ENCODE results near the gene RSRC2. TPM values are rescaled to one million over a fixed set of nuclear protein-coding genes. Genes with fewer than 3 reads are reported as not detected.
"Not testable (repeated sequence)": the region's sequence is repeated elsewhere in the genome, so short reads cannot be mapped to it uniquely, and the experiment has no call there.

The RSRC2 gene
- total RNA-seq, 1 experiment from 2014 or later = 106 TPM

DNA sequence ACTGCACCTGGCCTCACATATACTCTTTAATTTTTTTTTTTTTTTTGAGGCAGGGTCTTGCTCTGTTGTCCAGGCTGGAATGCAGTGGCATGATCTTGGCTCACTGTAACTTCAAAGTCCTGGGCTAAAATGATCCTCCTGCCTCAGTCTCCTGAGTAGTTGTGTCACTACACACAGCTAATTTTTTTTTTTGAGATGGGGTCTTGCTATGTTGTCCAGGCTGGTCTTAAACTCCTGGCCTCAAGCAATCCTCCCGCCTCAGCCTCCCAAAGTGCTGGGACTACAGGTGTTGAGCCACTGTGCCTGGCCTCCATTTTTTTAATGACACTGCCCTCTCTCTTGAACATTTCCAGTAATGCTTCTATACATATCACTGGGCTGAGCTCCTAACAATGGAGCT is 42.4 kb downstream of the RSRC2 start:
- H3K9me3 ChIP-seq (ENCODE audit: low read depth, low read length, poor library complexity, severe bottlenecking); H3K27me3 ChIP-seq (replicated peaks; ENCODE audit: insufficient read depth, low read depth, low read length, poor library complexity); H3K4me1 ChIP-seq (ENCODE audit: insufficient read depth, low read length, poor library complexity, severe bottlenecking); DNase-seq (ENCODE audit: low spot score); BruUV-seq (replicated peaks); POLR2A ChIA-PET (ENCODE audit: low non-redundant PET); H3K4me3 ChIP-seq (ENCODE audit: low read depth, low read length, poor library complexity, severe bottlenecking); H3K27ac ChIP-seq (ENCODE audit: low read depth, low read length, poor library complexity, severe bottlenecking); intact Hi-C loops (cut with micrococcal nuclease; ENCODE audit: unreplicated experiment): not testable (repeated sequence)
- peaks cover 88% of the 10 kb centered on the region for H3K36me3 ChIP-seq (ENCODE audit: insufficient read depth, low read length, poor library complexity, severe bottlenecking)
- CTCF ChIA-PET = interaction anchor here (0.6 to 0.7 kb wide), 2 partner anchors 13 to 52 kb away, joined by 3 to 7 read pairs; no protein-coding TSS in a partner anchor

DNA sequence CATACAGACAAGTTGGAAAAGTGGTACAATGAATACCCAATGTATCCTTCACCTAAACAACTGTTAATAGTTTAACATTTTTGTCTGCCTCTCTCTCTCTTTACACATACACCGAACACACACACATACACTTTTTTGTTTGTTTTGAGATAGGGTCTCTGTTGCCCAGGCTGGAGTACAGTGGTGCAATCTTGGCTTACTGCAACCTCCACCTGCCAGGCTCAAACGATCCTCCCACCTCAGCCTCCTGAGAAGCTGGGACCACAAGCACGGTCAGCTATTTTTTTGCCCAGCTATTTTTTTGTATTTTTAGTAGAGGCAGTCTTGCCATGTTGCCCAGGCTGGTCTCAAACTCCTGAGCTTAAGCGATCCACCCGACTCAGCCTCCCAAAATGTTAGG is 42.8 kb downstream of the RSRC2 start:
- BruUV-seq (replicated peaks) = no TSS peak
- CTCF ChIA-PET = interaction anchor here (0.6 to 0.7 kb wide), 2 partner anchors 13 to 52 kb away, joined by 3 to 7 read pairs; no protein-coding TSS in a partner anchor
- intact Hi-C loops (cut with micrococcal nuclease; ENCODE audit: unreplicated experiment) = no loop called here
- Histone ChIP-seq H3K27ac (ENCODE audit: low read depth, low read length, poor library complexity, severe bottlenecking) (no peak overlapping the region), H3K4me3 (ENCODE audit: low read depth, low read length, poor library complexity, severe bottlenecking) (no peak overlapping the region), H3K27me3 (replicated peaks; ENCODE audit: insufficient read depth, low read depth, low read length, poor library complexity) (no peaks in the 10 kb centered on the region), H3K4me1 (ENCODE audit: insufficient read depth, low read length, poor library complexity, severe bottlenecking) (no peaks in the 10 kb centered on the region), H3K36me3 (ENCODE audit: insufficient read depth, low read length, poor library complexity, severe bottlenecking) (peaks cover 88% of the 10 kb centered on the region), H3K9me3 (ENCODE audit: low read depth, low read length, poor library complexity, severe bottlenecking) (no peaks in the 10 kb centered on the region)
- no peak for DNase-seq (ENCODE audit: low spot score)
- TF ChIP-seq EZH2 (IDR thresholded peaks at IDR 0.05; ENCODE audit: borderline replicate concordance, low read depth, low read length, poor library complexity, severe bottlenecking) = no peak
- TF ChIP-seq, protein P1, sequence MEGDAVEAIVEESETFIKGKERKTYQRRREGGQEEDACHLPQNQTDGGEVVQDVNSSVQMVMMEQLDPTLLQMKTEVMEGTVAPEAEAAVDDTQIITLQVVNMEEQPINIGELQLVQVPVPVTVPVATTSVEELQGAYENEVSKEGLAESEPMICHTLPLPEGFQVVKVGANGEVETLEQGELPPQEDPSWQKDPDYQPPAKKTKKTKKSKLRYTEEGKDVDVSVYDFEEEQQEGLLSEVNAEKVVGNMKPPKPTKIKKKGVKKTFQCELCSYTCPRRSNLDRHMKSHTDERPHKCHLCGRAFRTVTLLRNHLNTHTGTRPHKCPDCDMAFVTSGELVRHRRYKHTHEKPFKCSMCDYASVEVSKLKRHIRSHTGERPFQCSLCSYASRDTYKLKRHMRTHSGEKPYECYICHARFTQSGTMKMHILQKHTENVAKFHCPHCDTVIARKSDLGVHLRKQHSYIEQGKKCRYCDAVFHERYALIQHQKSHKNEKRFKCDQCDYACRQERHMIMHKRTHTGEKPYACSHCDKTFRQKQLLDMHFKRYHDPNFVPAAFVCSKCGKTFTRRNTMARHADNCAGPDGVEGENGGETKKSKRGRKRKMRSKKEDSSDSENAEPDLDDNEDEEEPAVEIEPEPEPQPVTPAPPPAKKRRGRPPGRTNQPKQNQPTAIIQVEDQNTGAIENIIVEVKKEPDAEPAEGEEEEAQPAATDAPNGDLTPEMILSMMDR (conservative IDR thresholded peaks at IDR 0.05; ENCODE audit: low read depth, low read length) = no peak
- POLR2A ChIA-PET (ENCODE audit: low non-redundant PET) = no interaction called here

DNA sequence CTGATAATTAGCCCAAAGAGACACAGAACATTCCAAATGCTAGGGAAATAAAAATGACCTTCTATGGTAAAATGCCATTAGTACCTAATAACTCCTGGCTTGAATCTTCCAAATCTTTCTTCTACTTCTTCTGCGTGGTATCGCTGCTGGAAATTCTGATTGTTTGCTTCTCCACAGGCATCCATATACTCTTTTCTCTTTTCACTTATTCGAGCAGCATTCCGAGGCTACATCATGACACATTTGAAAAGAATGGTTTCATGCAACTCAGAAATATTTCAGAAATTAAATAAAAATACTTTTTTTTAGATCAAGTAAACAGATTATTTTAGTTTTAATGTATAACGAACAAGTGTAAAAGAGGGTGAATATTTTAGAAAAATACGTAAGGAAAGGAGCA is 44.9 kb downstream of the RSRC2 start:
- BruUV-seq (replicated peaks) = no TSS peak
- TF ChIP-seq, protein P1 (conservative IDR thresholded peaks at IDR 0.05; ENCODE audit: low read depth, low read length) = no peak
- no peak for TF ChIP-seq EZH2 (IDR thresholded peaks at IDR 0.05; ENCODE audit: borderline replicate concordance, low read depth, low read length, poor library complexity, severe bottlenecking)
- Histone ChIP-seq H3K27ac (ENCODE audit: low read depth, low read length, poor library complexity, severe bottlenecking) (no peak overlapping the region), H3K27me3 (replicated peaks; ENCODE audit: insufficient read depth, low read depth, low read length, poor library complexity) (no peaks in the 10 kb centered on the region), H3K9me3 (ENCODE audit: low read depth, low read length, poor library complexity, severe bottlenecking) (no peaks in the 10 kb centered on the region), H3K36me3 (ENCODE audit: insufficient read depth, low read length, poor library complexity, severe bottlenecking) (peaks cover 88% of the 10 kb centered on the region), H3K4me3 (ENCODE audit: low read depth, low read length, poor library complexity, severe bottlenecking) (no peak overlapping the region), H3K4me1 (ENCODE audit: insufficient read depth, low read length, poor library complexity, severe bottlenecking) (no peaks in the 10 kb centered on the region)
- ChIA-PET POLR2A (ENCODE audit: low non-redundant PET) (no interaction called here), CTCF (no interaction called here)
- no peak for DNase-seq (ENCODE audit: low spot score)
- intact Hi-C loops (cut with micrococcal nuclease; ENCODE audit: unreplicated experiment) = no loop called here

DNA sequence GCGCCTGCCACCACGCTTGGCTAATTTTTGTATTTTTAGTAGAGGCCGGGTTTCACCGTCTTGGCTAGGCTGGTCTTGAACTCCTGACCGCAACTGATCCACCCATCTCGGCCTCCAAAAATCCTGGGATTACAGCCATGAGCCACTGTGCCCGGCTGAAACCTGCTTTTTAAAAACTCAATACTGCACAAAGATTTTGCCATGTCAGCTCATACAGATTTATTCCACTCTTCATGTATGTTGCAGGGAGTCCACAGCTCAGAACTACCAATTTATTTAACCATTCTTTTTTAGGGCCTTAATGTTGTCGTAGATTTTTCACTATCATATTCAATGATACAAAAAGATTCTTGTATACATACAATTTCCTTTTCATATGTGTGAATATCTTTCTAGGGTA is 46.0 kb downstream of the RSRC2 start:
- intact Hi-C loops (cut with micrococcal nuclease; ENCODE audit: unreplicated experiment) = no loop called here
- ChIA-PET POLR2A (ENCODE audit: low non-redundant PET) (no interaction called here), CTCF (no interaction called here)
- no peak for DNase-seq (ENCODE audit: low spot score)
- BruUV-seq (replicated peaks) = no TSS peak
- Histone ChIP-seq H3K4me1 (ENCODE audit: insufficient read depth, low read length, poor library complexity, severe bottlenecking) (no peaks in the 10 kb centered on the region), H3K27me3 (replicated peaks; ENCODE audit: insufficient read depth, low read depth, low read length, poor library complexity) (no peaks in the 10 kb centered on the region), H3K36me3 (ENCODE audit: insufficient read depth, low read length, poor library complexity, severe bottlenecking) (peaks cover 89% of the 10 kb centered on the region), H3K9me3 (ENCODE audit: low read depth, low read length, poor library complexity, severe bottlenecking) (no peaks in the 10 kb centered on the region), H3K27ac (ENCODE audit: low read depth, low read length, poor library complexity, severe bottlenecking) (no peak overlapping the region), H3K4me3 (ENCODE audit: low read depth, low read length, poor library complexity, severe bottlenecking) (no peak overlapping the region)
- no peak for TF ChIP-seq EZH2 (IDR thresholded peaks at IDR 0.05; ENCODE audit: borderline replicate concordance, low read depth, low read length, poor library complexity, severe bottlenecking)
- TF ChIP-seq, protein P1 (conservative IDR thresholded peaks at IDR 0.05; ENCODE audit: low read depth, low read length) = no peak
